Ovary (tissue), 9 donors: ENCODE measurements around the gene PVR. TPM values are rescaled to one million over a fixed set of nuclear protein-coding genes. Genes with fewer than 3 reads are reported as not detected.

ENCODE experiments used
- DNase-seq, 5 donors: peaks; one replicate each; pipeline ENCODE4 v3.0.0-alpha.2; 2019 to 2020
- H3K27ac ChIP-seq, 2 donors: fragments of 200-600 bp; one replicate each; pipeline versions ENCODE4 v1.5.1 to v1.8.0; 2019 to 2022
- H3K27me3 ChIP-seq: fragments of 200-600 bp; one replicate; pipeline ENCODE4 v1.8.0; 2022
- H3K36me3 ChIP-seq: fragments of 200-600 bp; sonication (generic); one replicate; pipeline ENCODE4 v1.5.1; 2019
- H3K4me1 ChIP-seq: one replicate; pipeline ENCODE4 v1.8.1; 2013; ENCODE audit warnings: mild to moderate bottlenecking, moderate library complexity; ENCODE audit not compliant: insufficient read depth
- H3K4me3 ChIP-seq: fragments of 200-600 bp; sonication (generic); one replicate; pipeline ENCODE4 v1.5.1; 2017
- H3K9me3 ChIP-seq, 2 donors: fragments of 200-600 bp in 1 of 2; sonication (generic) in 1 of 2; one replicate each; pipeline versions ENCODE4 v1.5.1 to v1.8.1; 2013 to 2019; ENCODE audit warnings: mild to moderate bottlenecking in 1 of 2, moderate library complexity in 1 of 2
- EP300 ChIP-seq: sonication (generic); formaldehyde crosslinking; IDR thresholded peaks from one replicate; pipeline ENCODE4 v1.6.1; 2017; ENCODE audit warnings: antibody characterized with exemption
- POLR2A ChIP-seq: fragments of 450-650 bp; IDR thresholded peaks from one replicate; pipeline ENCODE4 v1.6.1; 2017; ENCODE audit warnings: antibody characterized with exemption, mild to moderate bottlenecking, moderate library complexity
- WGBS, 3 donors: extraction: QIAGEN DNeasy Blood & Tissue Kit in 1 of 3; methylation state at CpG; one replicate each; pipeline versions ENCODE4 v1.1.5 to v1.1.7; 2013 to 2017; 5-methylcytosine and 5-hydroxymethylcytosine counted together
- intact Hi-C, 4 donors: fragments of 100-400 bp; cut with DNase I; formaldehyde crosslinking; loops; one replicate each; pipeline versions ENCODE4 v1.11.0 to v1.15.1; 2022 to 2023
- polyA plus RNA-seq, 2 donors: library from polyadenylated mRNA; stranded (reverse); fragments of 200-250 nt in 1 of 2; fragments of 350-450 nt in 1 of 2; fragmentation: Illumina TruSeq in 1 of 2; extraction: RNeasy Lipid Tissue Mini Kit (QIAGEN cat#74804) in 1 of 2; gene quantifications; one replicate each; pipeline ENCODE4 v1.2.3, GENCODE V29; 2013 to 2014
- total RNA-seq, 7 donors: library from RNA; depleted of rRNA in 2 of 7; stranded (reverse); fragments of >200 nt in 2 of 7; fragmentation: NEBNext Ultra II Directional in 3 of 7; extraction: Animal tissue kit (Norgen Biotek cat#: 25700) in 3 of 7; gene quantifications; one replicate each; pipeline versions ENCODE4 v1.1.0 to v1.2.4, GENCODE V29; 2016 to 2023
- TF ChIP-seq, protein P1 (sequence below), 3 donors: fragments of 450-650 bp in 2 of 3; fragments of 200-600 bp in 1 of 3; IDR thresholded peaks; one replicate each; pipeline versions ENCODE4 v1.5.1 to v1.8.0; 2016 to 2022; ENCODE audit warnings: antibody characterized with exemption in 3 of 3, mild to moderate bottlenecking in 1 of 3
- donor health status: DM: no; HTN: no; CAD: no; lungs with moderate emphysema.
- donor health status: DM: no; HTN: no; CAD: no.
- donor health status: Bipolar disorder and iron deficiency.
- donor health status: DM: yes; HTN: yes; CAD: no.
- donor health status: DM: no; HTN: no; CAD: no.
- donor health status: DM: yes; HTN: yes; CAD: no.

PVR gene
- total and polyA plus RNA-seq, 9 donors, result 14.0 to 33.9 (median 22.5) TPM

DNA sequence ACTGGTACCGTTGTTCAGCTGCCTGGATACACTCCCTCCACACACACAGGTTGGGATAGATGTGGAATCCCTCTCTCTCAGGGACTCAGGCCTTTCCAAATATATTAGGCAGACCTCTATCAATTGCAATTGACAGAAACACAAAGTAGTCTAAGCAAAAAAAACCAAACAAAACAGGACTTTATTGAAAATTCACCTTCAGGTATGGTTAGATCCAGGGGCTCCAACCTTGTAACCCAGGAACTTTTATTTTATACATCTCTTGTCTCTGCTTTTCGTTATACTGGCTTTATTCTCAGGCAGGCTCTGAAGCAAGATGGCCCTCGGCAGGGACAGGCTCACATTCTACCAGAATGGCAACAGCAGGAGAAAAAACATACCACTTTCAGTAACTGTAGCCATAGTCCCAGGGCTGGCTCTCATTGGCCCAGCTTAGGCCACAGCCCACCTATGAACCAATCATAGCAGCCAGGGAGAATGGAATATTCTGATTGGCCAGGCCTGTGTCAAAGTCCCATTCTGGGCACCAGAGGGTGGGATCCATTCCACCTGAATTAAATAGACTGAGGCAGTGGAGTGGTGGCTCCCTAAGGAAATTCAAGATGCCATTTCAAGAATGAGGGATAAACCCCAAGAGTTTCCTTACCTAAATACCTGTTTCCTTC is 14.5 kb downstream of the PVR start:
- DNase-seq, result no peak
- Histone ChIP-seq H3K27me3 (no peaks in the 10 kb centered on the region), H3K9me3 (no peaks in the 10 kb centered on the region), H3K36me3 (no peaks in the 10 kb centered on the region), H3K4me3 (no peak overlapping the region), H3K4me1 (no peaks in the 10 kb centered on the region), H3K27ac (no peak overlapping the region)
- WGBS, 3 donors, result 89 to 98% (median 91%) methylated on average over 3 of the region's 3 CpGs
- TF ChIP-seq, protein P1, sequence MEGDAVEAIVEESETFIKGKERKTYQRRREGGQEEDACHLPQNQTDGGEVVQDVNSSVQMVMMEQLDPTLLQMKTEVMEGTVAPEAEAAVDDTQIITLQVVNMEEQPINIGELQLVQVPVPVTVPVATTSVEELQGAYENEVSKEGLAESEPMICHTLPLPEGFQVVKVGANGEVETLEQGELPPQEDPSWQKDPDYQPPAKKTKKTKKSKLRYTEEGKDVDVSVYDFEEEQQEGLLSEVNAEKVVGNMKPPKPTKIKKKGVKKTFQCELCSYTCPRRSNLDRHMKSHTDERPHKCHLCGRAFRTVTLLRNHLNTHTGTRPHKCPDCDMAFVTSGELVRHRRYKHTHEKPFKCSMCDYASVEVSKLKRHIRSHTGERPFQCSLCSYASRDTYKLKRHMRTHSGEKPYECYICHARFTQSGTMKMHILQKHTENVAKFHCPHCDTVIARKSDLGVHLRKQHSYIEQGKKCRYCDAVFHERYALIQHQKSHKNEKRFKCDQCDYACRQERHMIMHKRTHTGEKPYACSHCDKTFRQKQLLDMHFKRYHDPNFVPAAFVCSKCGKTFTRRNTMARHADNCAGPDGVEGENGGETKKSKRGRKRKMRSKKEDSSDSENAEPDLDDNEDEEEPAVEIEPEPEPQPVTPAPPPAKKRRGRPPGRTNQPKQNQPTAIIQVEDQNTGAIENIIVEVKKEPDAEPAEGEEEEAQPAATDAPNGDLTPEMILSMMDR (IDR thresholded peaks at IDR 0.05), result no peak
- TF ChIP-seq EP300 (no peak), POLR2A (no peak)
- intact Hi-C loops, result loop anchor here in 3 of 4 donors (5.0 to 10.0 kb wide), 2 partner anchors 83 to 86 kb away; no protein-coding TSS in a partner anchor

DNA sequence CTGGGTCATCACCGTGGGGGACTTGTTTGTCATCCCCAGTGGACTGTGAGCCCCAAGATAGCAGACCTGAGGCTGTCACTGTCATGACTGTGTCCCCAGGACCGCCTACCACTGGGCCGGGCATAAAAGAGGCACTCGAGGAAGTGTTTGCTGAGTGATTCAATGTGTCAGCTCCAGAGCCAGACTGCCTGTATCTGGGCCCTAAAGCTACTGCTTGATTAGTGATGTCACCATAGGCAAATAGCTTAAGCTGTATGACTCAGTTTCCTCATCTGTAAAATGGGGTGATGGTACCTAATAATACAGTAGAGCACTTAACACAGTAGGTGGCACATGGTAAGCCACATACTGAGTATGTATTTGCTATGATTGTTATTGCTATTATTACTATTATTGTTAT is 16.4 kb downstream of the PVR start:
- intact Hi-C loops, result no loop called here
- Histone ChIP-seq H3K36me3 (no peaks in the 10 kb centered on the region), H3K27ac (no peak overlapping the region)

DNA sequence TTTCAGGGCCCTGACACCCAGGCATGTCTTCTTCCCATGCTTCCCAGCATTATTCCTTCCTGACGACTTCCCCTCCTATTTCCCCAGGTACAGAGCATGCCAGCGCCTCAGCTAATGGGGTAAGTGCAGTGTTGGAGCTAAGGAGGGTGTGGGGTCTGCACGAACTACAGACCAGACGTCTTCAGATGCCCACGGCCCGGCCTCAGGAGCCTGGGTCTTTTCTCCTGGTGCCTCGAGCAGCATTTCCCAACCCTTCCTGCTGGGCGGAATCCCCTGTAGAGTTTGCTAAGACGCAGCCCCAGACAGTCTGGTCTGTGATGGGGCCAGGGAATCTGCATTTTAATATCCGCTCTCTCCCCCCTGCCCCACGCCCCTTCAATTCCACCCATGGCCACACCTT is 17.5 kb downstream of the PVR start:
- WGBS, 3 donors, result 93 to 98% (median 96%) methylated on average over 11 of the region's 11 CpGs
- no peak for DNase-seq
- Histone ChIP-seq H3K4me1 (no peaks in the 10 kb centered on the region), H3K27me3 (no peaks in the 10 kb centered on the region), H3K27ac (no peak overlapping the region), H3K9me3 (no peaks in the 10 kb centered on the region), H3K36me3 (no peaks in the 10 kb centered on the region), H3K4me3 (no peak overlapping the region)
- TF ChIP-seq, protein P1 (IDR thresholded peaks at IDR 0.05), result no peak
- TF ChIP-seq POLR2A, result no peak
- no peak for TF ChIP-seq EP300
- intact Hi-C loops, result no loop called here

More for the DNA sequence above, 16.4 kb downstream of the PVR start:
- Histone ChIP-seq H3K4me3 (no peak overlapping the region), H3K4me1 (no peaks in the 10 kb centered on the region), H3K9me3 (no peaks in the 10 kb centered on the region), H3K27me3 (no peaks in the 10 kb centered on the region)
- TF ChIP-seq, protein P1 (IDR thresholded peaks at IDR 0.05), result no peak
- no peak for TF ChIP-seq EP300
- no peak for DNase-seq
- WGBS, 3 donors, result 81 to 91% (median 89%) methylated on average over 4 of the region's 4 CpGs

DNA sequence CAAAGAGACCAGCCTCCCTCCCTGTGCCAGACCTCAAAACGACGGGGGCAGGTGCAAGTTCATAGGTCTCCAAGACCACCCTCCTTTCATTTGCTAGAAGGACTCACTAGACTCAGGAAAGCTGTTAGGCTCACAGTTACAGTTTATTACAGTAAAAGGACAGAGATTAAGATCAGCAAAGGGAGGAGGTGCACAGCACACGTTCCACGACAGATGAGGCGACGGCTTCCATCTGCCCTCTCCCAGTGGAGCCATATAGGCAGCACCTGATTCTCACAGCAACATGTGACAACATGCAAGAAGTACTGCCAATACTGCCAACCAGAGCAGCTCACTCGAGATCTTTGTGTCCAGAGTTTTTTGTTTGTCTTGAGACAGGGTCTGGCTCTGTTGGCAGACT is 18.2 kb downstream of the PVR start:
- no peak for DNase-seq

More for the DNA sequence above, 18.2 kb downstream of the PVR start:
- Histone ChIP-seq H3K27me3 (no peaks in the 10 kb centered on the region), H3K4me1 (no peaks in the 10 kb centered on the region), H3K36me3 (no peaks in the 10 kb centered on the region), H3K27ac (no peak overlapping the region), H3K9me3 (no peaks in the 10 kb centered on the region), H3K4me3 (no peak overlapping the region)
- WGBS, 3 donors, result 67 to 71% (median 70%) methylated on average over 7 of the region's 7 CpGs
- intact Hi-C loops, result no loop called here
- TF ChIP-seq, protein P1 (IDR thresholded peaks at IDR 0.05), result no peak
